ENCODE data around the gene ARMS2. TPM values are rescaled to one million over a fixed set of nuclear protein-coding genes. Genes with fewer than 3 reads are reported as not detected.

Gene ARMS2
- polyA plus RNA-seq, 3 donors = not detected

- no peaks in the 10 kb centered on the region for H3K9me3 ChIP-seq (replicated peaks in 1 of 2; ENCODE audit: control insufficient read depth in 1 of 2, insufficient read depth in 1 of 2, low read length in 2 of 2)
- H3K9ac ChIP-seq (ENCODE audit: insufficient read depth, low read length, poor library complexity, severe bottlenecking) = no peak overlapping the region
- Mint-ChIP-seq H3K27ac (no peak overlapping the region), H3K27me3 (ENCODE audit: low read depth in 3 of 3) (no peaks in the 10 kb centered on the region), H3K4me3 (no peak overlapping the region), H3K9me3 (no peaks in the 10 kb centered on the region), H3K4me1 (peaks cover 13% of the 10 kb centered on the region), H3K36me3 (peaks cover 10 to 17% of the 10 kb centered on the region in 2 donors)
- no CpG with 5 or more reads among the region's 2 CpGs for WGBS (ENCODE audit: insufficient coverage)
- no peak overlapping the region for H3K4me3 ChIP-seq (replicated peaks in 1 of 3; ENCODE audit: low read depth in 2 of 3, low read length in 3 of 3)
- H3K79me2 ChIP-seq (ENCODE audit: insufficient read depth, low read length) = no peaks in the 10 kb centered on the region
- no peaks in the 10 kb centered on the region for H3K4me1 ChIP-seq (ENCODE audit: control insufficient read depth in 1 of 2, insufficient read depth in 2 of 2, low read length in 2 of 2)
- H3K4me2 ChIP-seq (replicated peaks; ENCODE audit: extremely low read depth, low read length, poor library complexity, severe bottlenecking) = no peak overlapping the region
- H2AFZ ChIP-seq (ENCODE audit: insufficient read depth, low read depth, low read length, poor library complexity, severe bottlenecking) = no peak overlapping the region
- no peak overlapping the region for H3K27ac ChIP-seq (ENCODE audit: low read depth in 1 of 2, low read length in 2 of 2)
- no peaks in the 10 kb centered on the region for H3K27me3 ChIP-seq (ENCODE audit: control insufficient read depth in 2 of 2, insufficient read depth in 2 of 2, low read length in 2 of 2)
- no peaks in the 10 kb centered on the region for H4K20me1 ChIP-seq (ENCODE audit: insufficient read depth, low read length)
- TF ChIP-seq CTCF (IDR thresholded peaks at IDR 0.05) = no peak
- peaks cover 0 to 1% of the 10 kb centered on the region in 2 donors for H3K36me3 ChIP-seq (replicated peaks in 1 of 2; ENCODE audit: control insufficient read depth in 1 of 2, insufficient read depth in 2 of 2, low read length in 2 of 2)
- intact Hi-C loops (cut with micrococcal nuclease) = no loop called here
- DNase-seq = no peak
Observed at GRCh38 chr10:122424059-122424458, 30.4 kb upstream of the ARMS2 start.

DNA sequence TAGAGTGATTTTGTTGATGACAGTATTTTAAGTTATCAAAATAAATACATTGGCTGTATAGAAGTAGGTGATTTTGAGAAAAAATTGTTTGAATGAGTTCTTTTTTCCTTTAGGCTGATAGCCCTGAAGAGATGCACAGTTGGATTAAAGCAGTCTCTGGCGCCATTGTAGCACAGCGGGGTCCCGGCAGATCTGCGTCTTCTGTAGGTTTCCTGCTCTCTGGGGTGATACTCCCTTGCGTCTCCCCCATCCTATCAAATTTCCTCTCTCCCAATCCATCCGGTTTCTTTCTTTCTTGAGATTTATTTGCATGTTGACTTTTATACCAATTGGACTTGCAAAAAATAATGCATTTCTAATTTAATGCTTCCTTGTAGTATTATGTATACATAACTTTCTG lies 27.6 kb upstream of the ARMS2 start:
- Histone ChIP-seq H2AFZ (ENCODE audit: insufficient read depth, low read depth, low read length, poor library complexity, severe bottlenecking) (no peak overlapping the region), H3K9ac (ENCODE audit: insufficient read depth, low read length, poor library complexity, severe bottlenecking) (no peak overlapping the region), H3K27me3 (ENCODE audit: control insufficient read depth in 2 of 2, insufficient read depth in 2 of 2, low read length in 2 of 2) (no peaks in the 10 kb centered on the region), H4K20me1 (ENCODE audit: insufficient read depth, low read length) (no peaks in the 10 kb centered on the region), H3K4me3 (replicated peaks in 1 of 3; ENCODE audit: low read depth in 2 of 3, low read length in 3 of 3) (no peak overlapping the region), H3K4me1 (ENCODE audit: control insufficient read depth in 1 of 2, insufficient read depth in 2 of 2, low read length in 2 of 2) (no peaks in the 10 kb centered on the region), H3K79me2 (ENCODE audit: insufficient read depth, low read length) (no peaks in the 10 kb centered on the region), H3K9me3 (replicated peaks in 1 of 2; ENCODE audit: control insufficient read depth in 1 of 2, insufficient read depth in 1 of 2, low read length in 2 of 2) (no peaks in the 10 kb centered on the region), H3K4me2 (replicated peaks; ENCODE audit: extremely low read depth, low read length, poor library complexity, severe bottlenecking) (no peak overlapping the region), H3K36me3 (replicated peaks in 1 of 2; ENCODE audit: control insufficient read depth in 1 of 2, insufficient read depth in 2 of 2, low read length in 2 of 2) (peaks cover 0 to 4% of the 10 kb centered on the region in 2 donors), H3K27ac (ENCODE audit: low read depth in 1 of 2, low read length in 2 of 2) (no peak overlapping the region)
- no peaks in the 10 kb centered on the region for H3K9me3 Mint-ChIP-seq
- WGBS (ENCODE audit: insufficient coverage) = 97% methylated on average over 4 of the region's 6 CpGs
- intact Hi-C loops (cut with micrococcal nuclease) = no loop called here
- H3K36me3 Mint-ChIP-seq = peaks cover 13% of the 10 kb centered on the region in 2 donors
- no peak for TF ChIP-seq CTCF (IDR thresholded peaks at IDR 0.05)
- H3K27me3 Mint-ChIP-seq (ENCODE audit: low read depth in 3 of 3) = no peaks in the 10 kb centered on the region
- peaks cover 8% of the 10 kb centered on the region for H3K4me1 Mint-ChIP-seq
- no peak overlapping the region for H3K4me3 Mint-ChIP-seq
- no peak overlapping the region for H3K27ac Mint-ChIP-seq
- DNase-seq = no peak

Data from CD14-positive monocyte (primary cell).